Non-pigmented ciliary epithelial cell (primary cell): ENCODE measurements around the gene MYO3B.

Experiments used
- DNase-seq: peaks from one replicate; pipeline ENCODE4 v3.0.0-alpha.2; 2010; ENCODE audit warnings: low read depth

Gene MYO3B

GRCh38 chr2:170369228-170369627 is 191.3 kb downstream of the MYO3B start:
- DNase-seq = no peak

DNA sequence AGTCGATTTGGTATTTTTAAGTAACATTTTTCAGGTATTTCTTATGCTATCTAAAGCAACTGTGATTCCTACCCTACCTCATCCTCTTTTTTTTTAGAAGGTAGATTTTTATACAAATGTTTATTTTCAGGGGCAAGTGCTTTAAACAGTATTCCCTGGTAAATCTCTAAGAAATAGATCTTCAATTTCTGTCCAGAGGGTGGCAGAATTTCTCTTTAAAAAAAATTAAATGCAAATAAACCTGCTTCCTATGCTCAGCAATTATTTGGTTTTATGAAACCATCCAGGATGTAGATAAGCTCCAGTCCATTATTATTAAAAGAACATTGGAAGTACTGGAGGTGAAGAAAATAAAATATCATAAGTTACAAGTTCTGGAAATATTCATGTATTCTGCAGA is 191.9 kb downstream of the MYO3B start:
- DNase-seq = peak; percentile 6

DNA sequence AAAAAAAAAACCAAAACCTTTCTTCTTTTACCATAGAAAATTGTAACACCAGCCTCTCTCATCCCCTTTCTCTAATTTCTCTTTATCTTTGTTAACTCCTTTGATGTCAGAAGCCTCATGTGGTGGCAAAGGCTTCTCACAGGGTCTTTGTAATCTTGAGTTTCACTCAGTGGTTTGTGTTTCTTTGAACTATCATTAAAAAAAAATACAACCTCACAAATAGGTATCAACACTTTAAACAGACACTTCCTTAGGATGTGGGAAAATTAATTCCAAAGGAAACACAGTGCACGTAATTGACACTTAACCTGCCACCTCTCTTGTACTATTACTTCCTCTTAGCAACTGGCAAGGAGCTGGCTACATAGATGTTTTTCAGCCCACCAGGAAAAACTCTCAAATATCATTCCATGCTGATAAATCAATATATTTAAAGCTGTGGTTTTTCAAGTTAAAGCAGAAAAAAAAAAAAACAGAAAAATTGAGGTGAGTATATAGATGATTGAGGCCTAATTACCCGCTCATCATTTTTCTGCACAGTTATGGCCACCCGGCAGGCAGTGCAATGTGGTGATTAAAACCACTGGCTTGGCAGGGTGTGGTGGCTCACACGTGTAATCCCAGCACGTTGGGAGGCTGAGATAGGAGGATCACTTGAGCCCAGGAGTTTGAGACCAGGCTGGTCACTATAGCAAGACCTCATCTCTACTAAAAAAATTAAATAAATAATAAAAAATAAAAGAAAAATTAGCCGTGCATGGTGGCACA is 193.5 kb downstream of the MYO3B start:
- no peak for DNase-seq

GRCh38 chr2:170375192-170375591 is 197.2 kb downstream of the MYO3B start:
- no peak for DNase-seq

GRCh38 chr2:170377500-170378207 is 199.7 kb downstream of the MYO3B start:
- DNase-seq = peak; percentile 2

DNA sequence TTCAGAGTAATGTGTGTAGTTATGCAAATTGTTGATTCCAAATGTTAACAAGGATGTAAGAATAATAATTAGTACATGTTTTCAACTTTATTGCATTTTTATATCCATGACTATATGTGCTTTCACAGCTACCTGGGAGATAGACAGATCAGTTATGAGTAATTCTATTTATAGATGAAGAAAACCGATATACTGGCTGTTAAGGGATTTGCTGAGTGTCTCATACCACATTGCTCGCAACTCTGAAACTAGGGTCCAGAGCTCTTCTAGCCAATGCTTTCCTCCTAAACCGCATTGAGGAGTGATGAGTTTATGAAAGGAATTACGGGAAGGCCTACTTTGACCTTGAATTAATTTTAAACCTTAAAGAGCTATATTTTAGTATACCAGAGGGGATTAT is 202.3 kb downstream of the MYO3B start:
- no peak for DNase-seq

GRCh38 chr2:170381678-170382077 is 203.7 kb downstream of the MYO3B start:
- no peak for DNase-seq

DNA sequence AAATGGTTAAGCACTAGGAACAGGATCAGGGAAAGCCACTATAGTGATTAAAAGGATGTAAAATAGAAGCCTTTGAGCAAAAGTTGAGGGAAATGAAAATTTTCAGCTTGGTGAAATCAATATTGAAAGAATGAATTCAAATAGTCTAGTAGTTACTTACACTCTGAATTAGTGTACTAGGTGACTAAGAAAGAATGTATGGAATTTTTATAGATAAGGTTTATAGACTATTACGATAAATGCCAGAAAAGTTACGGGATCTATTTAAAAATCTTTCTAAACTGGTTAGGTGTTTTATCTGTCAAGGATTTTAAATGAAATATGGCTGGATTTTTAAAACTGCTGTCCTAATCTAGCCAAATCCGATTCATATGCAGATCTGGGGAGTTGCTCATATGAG is 208.6 kb downstream of the MYO3B start:
- DNase-seq = no peak

- DNase-seq = no peak
Measured at GRCh38 chr2:170391018-170391417, 213.1 kb downstream of the MYO3B start.

GRCh38 chr2:170391697-170392096 is 213.8 kb downstream of the MYO3B start:
- DNase-seq = no peak

DNA sequence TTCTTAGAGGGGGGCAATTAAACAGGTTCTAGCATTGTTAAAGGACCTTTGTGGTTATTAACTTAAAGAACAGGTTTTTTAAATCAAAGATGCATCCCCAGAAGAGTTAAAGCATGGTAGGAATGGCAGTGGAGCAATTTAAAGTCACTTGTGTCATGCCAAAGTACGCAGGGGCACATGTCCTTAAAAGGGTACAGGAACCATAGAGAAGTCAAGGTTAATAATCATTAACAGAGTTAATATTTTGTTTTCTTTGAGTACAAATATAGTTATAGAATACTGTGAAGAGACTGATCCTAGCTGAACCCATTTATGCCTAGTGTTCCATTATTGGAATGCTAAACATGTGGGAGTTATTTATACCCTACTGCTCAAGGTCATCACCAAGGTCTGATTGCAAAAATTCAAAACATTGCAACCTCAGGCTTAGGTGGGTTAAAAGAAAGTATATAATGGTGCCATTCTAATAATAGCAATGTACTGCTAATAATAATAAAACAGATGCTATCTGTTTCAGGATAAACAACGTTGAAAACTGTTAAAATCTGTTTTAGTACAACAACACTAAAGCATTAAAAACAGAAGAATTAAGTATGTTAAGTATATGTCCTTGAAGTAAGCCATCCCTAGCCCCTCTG is 216.0 kb downstream of the MYO3B start:
- DNase-seq = no peak

DNA sequence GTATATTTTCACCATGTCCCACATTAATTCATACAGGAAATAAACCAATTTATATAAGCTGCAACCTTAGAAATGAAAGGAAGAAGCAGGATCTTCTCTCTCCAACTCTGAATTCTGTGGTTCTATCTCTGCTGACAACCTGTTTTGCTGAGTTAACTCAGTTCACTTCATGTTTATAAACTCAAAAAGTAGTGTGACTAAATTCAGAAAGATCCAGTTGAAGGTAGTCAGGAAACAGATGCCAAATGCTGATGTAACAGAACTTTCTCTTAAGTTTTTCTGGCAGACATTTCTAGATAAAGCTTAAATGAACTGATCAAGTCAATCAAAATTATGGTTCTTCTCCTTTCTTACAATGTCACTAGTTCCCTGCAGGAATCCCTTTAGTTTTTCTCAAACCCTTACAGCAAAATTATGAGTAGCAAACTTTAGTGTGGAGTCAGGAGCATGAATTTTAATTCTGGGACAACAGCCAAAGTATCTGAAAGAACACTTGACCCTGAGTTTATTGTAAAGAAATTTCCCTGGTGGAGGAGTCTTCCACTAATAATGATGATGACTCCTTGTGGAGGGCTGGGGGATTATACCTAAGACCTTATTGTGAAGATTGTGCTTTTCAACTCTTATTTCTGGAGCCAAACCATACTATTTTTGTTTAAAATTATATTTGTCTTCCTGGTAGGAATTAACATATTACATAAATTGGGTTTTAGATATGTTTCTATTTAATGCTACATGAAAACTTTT is 216.9 kb downstream of the MYO3B start:
- DNase-seq = no peak

DNA sequence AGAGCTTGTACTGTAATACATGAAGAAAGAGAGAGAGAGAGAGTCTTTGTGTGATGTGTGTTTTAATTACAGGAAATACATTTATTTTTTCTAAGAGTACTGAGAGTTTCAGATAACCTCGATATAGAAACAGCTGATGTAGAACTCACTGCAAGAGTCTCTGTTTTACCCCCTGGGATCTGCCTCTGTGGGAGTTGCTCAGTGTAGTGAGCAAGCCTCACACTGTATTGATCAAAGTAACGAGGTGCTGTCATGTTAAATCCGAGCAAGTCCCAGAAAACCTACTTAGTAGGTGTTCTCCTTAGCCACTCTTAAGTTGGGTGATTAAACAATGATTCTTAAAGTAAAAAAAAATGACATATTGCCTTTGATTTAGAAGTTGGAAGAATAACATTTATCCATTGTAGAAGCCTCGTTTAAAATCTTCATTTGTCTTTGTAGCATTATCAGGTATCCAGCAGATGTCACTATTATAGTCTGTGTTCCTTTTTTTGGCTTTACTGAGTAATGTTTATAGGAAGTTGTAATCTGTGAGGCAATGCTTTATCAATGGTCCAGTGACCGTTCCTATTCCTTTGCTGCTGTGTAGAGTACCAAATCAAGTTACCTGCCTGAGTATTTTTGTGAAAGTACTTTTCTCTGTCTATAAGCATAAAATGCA is 219.0 kb downstream of the MYO3B start:
- no peak for DNase-seq

GRCh38 chr2:170401187-170401586 is 223.2 kb downstream of the MYO3B start:
- no peak for DNase-seq

DNA sequence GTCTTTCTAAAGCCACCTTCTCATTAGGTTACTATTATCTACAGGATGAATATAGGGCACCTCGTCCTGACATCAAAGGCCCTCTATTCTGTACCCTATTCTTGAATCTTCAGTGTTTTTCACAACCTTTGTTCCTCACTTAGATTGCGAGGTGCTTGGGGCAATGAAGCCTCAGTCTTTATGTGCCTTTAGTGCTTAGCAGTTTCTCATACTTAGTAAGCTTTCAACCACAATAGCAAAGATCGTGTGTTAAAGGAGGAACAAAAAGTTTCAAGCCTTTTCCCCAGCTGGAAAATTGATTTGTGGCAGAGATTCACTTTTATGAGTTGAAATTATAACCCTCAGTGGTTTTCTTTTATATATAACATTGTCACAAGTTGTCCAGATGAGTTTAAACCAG is 226.9 kb downstream of the MYO3B start:
- DNase-seq = no peak

DNA sequence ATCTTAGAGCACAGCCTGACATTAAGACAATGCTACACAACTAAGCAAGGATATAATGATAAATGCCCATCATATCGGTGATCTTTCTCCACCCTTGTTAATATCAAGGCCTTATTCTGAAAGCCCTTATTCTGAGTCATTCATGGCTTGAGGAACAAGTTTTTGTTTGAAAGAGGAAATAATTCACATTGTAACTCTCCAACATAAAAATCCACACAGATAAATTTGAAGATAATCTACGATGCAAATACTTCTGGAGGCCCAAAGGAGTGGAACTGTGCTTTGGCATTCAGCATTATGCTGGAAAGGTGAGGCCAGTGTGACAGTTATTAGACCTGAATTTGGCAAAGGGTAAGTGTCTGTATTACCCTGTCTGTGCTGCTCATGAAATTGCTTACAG is 227.4 kb downstream of the MYO3B start:
- no peak for DNase-seq

- DNase-seq = no peak
Measured at GRCh38 chr2:170408461-170409163, 230.7 kb downstream of the MYO3B start.

DNA sequence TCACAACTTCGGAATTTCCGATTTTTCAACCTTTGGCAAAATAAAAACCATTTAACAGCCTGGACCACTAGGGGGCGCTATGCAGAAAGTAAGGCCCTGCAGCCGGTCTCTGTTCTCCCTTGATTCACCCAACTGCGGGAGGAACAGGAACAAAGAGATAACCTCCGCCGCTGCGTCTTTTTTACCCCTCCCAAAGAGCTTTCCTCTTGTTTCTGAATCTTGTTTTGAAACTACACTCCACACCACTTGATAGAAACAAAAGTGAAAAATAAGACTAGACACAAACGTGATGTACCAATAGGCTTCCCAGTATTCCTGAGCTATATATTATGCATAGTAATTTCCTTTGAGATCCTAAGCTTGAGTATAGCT is 231.2 kb downstream of the MYO3B start:
- peak; percentile 22 for DNase-seq

DNA sequence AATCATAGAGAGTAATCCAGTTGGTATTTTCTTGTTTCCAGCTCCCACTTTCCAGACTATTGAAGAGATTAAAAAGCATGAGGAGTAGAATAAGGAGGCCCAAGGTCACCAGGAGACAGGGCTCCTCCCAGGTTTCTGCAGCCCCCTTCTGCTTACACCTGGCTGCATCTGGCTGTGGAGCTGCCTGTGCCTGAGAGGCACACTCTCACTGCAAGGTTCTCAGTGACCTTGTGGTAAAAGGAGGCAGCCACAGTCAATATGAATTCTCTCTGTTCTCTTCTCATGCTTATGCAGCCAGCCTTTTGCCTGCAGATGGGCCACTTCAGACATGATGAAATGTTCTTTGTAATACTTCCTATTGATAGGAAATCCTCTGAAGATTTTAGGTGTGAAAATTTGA is 233.7 kb downstream of the MYO3B start:
- no peak for DNase-seq

DNA sequence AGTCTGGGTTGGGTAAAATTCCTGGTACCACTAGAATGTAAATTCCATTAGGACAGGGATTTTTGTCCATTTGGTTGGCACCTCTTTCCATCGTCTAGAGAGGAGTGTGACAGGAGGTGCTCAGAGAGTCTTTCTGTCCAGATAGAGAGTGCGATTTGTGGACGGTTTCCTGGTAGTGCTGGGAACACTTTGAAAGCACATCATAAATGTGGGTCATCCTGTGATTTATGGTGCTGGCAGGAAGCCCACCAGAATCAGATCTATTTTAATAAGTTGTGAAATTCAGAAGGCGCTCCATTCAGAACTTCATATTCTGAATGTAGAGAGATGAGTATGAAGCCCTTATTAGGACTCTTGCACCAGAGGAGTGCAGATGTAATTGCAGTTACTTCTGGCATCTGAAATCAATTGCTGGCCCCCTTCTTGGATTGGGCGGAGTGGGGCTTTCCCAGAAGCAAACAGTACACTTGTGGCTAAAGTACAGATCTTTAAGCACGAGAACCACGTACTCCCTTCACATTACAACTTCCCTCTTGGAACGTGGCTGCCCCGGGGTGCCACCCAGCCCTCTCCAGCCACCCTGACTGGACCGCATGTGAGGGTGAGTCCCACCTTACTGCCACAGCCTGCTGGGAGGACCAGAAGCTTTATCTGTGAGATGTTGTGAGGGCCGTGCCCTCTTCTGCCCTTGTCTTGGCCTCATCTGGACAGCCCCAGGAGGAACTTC is 243.2 kb downstream of the MYO3B start:
- no peak for DNase-seq

- DNase-seq = no peak
Measured at GRCh38 chr2:170423919-170424318, 246.0 kb downstream of the MYO3B start.
